ENCODE measurements around the gene ZBTB25. TPM values are rescaled to one million over a fixed set of nuclear protein-coding genes. Genes with fewer than 3 reads are reported as not detected.

Gene ZBTB25
- polyA plus RNA-seq, 1 experiment: 6.1 TPM

DNA sequence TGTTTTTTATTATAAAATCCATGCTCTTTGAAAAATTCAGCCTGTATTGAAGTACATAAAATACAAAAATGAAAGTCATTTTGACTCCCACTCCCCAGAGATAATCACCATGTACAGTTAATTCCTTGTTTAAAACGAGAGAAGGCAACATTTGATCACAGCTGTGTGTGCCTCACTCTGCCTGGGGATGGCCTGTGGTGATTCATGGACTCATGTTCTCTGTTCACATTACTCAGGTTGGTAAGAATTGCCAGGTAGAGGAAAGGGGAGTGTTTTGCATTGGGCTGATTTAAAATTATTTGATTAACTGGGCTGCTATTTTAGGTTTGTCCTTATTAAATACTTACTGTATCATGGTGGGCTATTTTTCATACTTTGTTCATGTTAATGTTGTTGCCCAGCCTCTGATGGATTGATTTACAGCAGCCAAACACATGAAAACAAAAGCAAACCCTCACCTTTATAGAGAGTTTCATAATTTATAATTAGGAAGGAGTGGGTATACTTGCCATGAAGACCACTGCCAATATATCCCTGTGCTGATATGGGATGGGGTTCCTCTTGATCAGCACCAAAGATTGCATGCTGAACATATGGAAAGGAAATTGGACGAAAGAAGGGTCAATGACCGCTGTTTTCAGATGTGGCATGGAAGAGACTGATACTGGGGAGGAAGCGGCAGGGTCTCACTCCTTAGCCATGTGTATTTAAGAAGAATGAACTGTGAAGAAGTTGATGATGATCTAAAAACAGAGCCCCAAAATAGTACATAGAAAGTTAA, 3.9 kb upstream of the ZBTB25 start:
- H3K36me3 ChIP-seq (ENCODE audit: control insufficient read depth, insufficient read depth, low read length): no peaks in the 10 kb centered on the region
- DNase-seq (ENCODE audit: low read depth): no peak
- H3K27me3 ChIP-seq (ENCODE audit: control insufficient read depth, insufficient read depth, low read length): no peaks in the 10 kb centered on the region
- CTCF ChIA-PET: interaction anchor here (1.1 to 3.9 kb wide), 3 partner anchors 79 to 164 kb away, joined by 3 to 23 read pairs (median 6); no protein-coding TSS in a partner anchor
- H3K4me3 ChIP-seq (ENCODE audit: low read depth, low read length): no peak overlapping the region
- POLR2A ChIA-PET: no interaction called here
- TF ChIP-seq, protein P1, sequence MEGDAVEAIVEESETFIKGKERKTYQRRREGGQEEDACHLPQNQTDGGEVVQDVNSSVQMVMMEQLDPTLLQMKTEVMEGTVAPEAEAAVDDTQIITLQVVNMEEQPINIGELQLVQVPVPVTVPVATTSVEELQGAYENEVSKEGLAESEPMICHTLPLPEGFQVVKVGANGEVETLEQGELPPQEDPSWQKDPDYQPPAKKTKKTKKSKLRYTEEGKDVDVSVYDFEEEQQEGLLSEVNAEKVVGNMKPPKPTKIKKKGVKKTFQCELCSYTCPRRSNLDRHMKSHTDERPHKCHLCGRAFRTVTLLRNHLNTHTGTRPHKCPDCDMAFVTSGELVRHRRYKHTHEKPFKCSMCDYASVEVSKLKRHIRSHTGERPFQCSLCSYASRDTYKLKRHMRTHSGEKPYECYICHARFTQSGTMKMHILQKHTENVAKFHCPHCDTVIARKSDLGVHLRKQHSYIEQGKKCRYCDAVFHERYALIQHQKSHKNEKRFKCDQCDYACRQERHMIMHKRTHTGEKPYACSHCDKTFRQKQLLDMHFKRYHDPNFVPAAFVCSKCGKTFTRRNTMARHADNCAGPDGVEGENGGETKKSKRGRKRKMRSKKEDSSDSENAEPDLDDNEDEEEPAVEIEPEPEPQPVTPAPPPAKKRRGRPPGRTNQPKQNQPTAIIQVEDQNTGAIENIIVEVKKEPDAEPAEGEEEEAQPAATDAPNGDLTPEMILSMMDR (IDR thresholded peaks at IDR 0.05; ENCODE audit: insufficient read depth, low read depth, low read length): no peak

DNA sequence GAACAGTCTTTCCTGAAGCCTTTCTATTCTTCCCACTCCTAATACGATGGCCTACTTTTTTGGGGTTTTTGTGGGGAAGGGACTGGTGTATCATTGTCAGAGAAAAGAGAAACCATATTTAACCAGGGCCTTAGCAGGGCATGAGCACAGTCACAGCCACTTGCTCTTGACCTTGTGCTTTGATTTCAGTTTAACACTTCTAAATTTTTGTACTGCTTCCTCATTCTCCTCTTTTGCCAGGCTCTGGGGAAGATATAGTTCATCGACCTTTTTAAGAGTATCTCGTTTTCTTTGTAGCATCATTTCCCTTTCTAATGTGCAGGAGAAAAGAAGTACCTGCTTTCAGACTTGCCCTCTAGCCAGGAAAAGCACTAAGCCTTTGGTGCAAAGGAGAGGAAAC, 3.1 kb upstream of the ZBTB25 start:
- no peak for DNase-seq (ENCODE audit: low read depth)
- CTCF ChIA-PET: no interaction called here
- peak overlapping the region; percentile 18 for H3K4me3 ChIP-seq (ENCODE audit: low read depth, low read length)
- H3K27me3 ChIP-seq (ENCODE audit: control insufficient read depth, insufficient read depth, low read length): no peaks in the 10 kb centered on the region
- TF ChIP-seq, protein P1 (IDR thresholded peaks at IDR 0.05; ENCODE audit: insufficient read depth, low read depth, low read length): no peak
- POLR2A ChIA-PET: no interaction called here
- no peaks in the 10 kb centered on the region for H3K36me3 ChIP-seq (ENCODE audit: control insufficient read depth, insufficient read depth, low read length)

DNA sequence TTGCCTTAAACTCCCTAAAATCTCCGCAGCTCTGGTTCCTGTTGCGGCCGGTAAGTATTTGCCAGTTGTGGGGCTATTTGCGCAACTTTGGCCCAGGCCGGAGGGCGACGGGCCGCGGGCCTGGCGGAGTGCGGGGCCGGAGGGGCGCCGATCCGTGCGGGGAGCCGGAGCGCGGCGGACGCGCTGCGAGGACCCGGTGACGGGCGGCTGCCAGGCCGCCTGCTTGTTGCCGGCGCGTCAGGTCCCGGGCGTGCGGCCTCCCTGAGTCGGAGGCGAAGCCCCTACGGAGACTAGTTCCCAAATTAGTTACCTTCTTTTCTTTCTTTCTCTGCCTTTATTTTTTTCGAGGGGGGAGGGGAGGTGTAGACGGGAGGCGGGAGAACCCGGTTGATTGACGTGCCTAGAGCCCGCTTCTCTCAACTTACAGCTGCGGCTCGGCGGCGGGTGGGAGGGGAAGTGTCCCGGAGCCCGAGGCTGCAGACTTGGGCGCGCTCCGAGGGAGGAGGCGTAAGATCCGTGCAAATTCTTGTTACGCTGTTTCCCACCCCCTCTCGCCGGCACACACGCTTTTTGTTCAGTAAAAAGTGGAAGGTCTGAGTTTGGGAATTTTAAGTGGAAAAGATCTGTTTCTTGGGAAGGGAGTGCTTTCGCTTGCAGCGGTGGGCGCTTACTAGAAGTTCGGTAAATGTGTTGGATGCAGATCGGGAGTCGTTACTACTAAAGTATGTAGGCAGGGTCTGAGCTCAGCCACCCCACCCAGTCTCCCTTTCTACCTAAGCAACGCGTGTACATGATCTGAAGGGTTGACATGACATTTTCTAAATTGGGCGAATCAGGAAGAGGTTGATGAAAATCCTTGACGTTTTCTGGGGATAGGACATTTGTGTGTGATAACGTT, 1.5 kb upstream of the ZBTB25 start:
- H3K36me3 ChIP-seq (ENCODE audit: control insufficient read depth, insufficient read depth, low read length): no peaks in the 10 kb centered on the region
- TF ChIP-seq, protein P1 (IDR thresholded peaks at IDR 0.05; ENCODE audit: insufficient read depth, low read depth, low read length): no peak
- peak overlapping the region; percentile 83 for H3K4me3 ChIP-seq (ENCODE audit: low read depth, low read length)
- POLR2A ChIA-PET: interaction anchor here (0.6 to 1.0 kb wide), 6 partner anchors 10 to 410 kb away, joined by 3 to 9 read pairs (median 5); partner anchors contain the start of gene HSPA2
- CTCF ChIA-PET: interaction anchor here (2.6 kb wide), 1 partner anchor 131 kb away, joined by 12 read pairs; no protein-coding TSS in a partner anchor
- peak; percentile 45 for DNase-seq (ENCODE audit: low read depth)
- no peaks in the 10 kb centered on the region for H3K27me3 ChIP-seq (ENCODE audit: control insufficient read depth, insufficient read depth, low read length)

DNA sequence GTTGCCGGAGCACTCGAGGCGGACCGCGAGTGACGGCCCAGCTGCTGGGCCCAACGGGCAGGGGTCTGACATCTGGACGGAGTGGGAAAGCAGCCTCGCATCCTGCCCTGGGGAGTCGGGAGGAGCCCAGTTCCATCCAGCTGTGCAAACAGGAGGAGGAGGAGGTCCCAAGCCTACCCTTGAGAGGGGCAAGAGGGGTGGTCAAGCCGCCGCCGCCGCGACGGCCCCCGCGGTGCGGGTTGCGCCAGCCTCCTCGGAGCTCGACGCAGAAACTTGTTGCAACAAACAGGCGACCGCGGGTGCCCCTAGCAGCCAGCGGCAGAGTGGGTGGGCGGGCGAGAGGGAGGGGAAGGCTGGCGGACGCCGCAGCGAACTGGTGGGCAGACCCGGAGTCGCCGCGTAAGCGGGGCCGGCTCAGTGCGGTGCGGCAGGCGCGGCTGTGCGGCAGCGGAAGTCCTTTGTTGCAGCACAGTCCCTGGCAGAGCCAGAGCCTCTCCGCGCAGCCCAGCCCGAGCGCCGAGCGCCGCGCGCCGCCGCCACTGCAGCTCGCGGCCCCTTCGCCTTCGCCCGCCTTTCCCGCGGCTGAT, 765 bp upstream of the ZBTB25 start, which contains the start of gene ZBTB1:
Gene ZBTB1, plus strand, starts transcription at position 461 of the 587 bp plus-strand sequence. CDS start 16,735 bp downstream, outside the sequence.
- H3K27me3 ChIP-seq (ENCODE audit: control insufficient read depth, insufficient read depth, low read length): no peaks in the 10 kb centered on the region
- H3K36me3 ChIP-seq (ENCODE audit: control insufficient read depth, insufficient read depth, low read length): no peaks in the 10 kb centered on the region
- peak within 1 kb of the TSS; percentile 83 for H3K4me3 ChIP-seq (ENCODE audit: low read depth, low read length)
- CTCF ChIA-PET: interaction anchor here (2.6 kb wide), 1 partner anchor 132 kb away, joined by 12 read pairs; no protein-coding TSS in a partner anchor
- POLR2A ChIA-PET: interaction anchor here (0.6 to 1.0 kb wide), 5 partner anchors 17 to 411 kb away, joined by 3 to 20 read pairs (median 7); partner anchors contain the start of gene HSPA2
- peak; percentile 54 for DNase-seq (ENCODE audit: low read depth)
- TF ChIP-seq, protein P1 (IDR thresholded peaks at IDR 0.05; ENCODE audit: insufficient read depth, low read depth, low read length): no peak
